ENCODE data around the gene OR52B4. TPM values are rescaled to one million over a fixed set of nuclear protein-coding genes. Genes with fewer than 3 reads are reported as not detected.
"Not testable (repeated sequence)": the region's sequence is repeated elsewhere in the genome, so short reads cannot be mapped to it uniquely, and the experiment has no call there.

OR52B4 gene
- total RNA-seq, 2 experiments from 2014 or later, result not detected

- H3K27me3 Mint-ChIP-seq; H3K27ac Mint-ChIP-seq; H3K36me3 Mint-ChIP-seq; H3K4me1 Mint-ChIP-seq; DNase-seq; CTCF ChIA-PET; H3K9me3 Mint-ChIP-seq (ENCODE audit: low read depth); H3K4me3 Mint-ChIP-seq; ATAC-seq: not testable (repeated sequence)
Observed at GRCh38 chr11:4334356-4334755, 33.8 kb downstream of the OR52B4 start.

Other genes with a start within 250 kb of the OR52B4 start
- 10 to 100 TPM; 56.0 to 68.7 TPM for gene TRIM21, start 25.3 kb upstream of the OR52B4 start, total RNA-seq
- gene OR52K2, start 80.9 kb upstream of the OR52B4 start, total RNA-seq, result not detected
- not detected for gene OR52K1, start 114.3 kb upstream of the OR52B4 start, total RNA-seq
- not detected for gene OR52M1, start 176.8 kb upstream of the OR52B4 start, total RNA-seq
- not detected for gene OR52I2, start 213.4 kb upstream of the OR52B4 start, total RNA-seq
- not detected for gene OR52I1, start 225.7 kb upstream of the OR52B4 start, total RNA-seq
- 10 to 100 TPM; 14.9 to 15.9 TPM for gene TRIM68, start 239.8 kb upstream of the OR52B4 start, total RNA-seq

Data from activated CD8-positive, alpha-beta memory T cell treated with anti-CD3 and anti-CD28 coated beads, Interleukin-2, amount 10 ng/mL, durations not matched to agents 7 days and 5 days (primary cell).